GM19035 (cell line): ENCODE data around the gene RUNDC3A.
"Not testable (repeated sequence)": the region's sequence is repeated elsewhere in the genome, so short reads cannot be mapped to it uniquely, and the experiment has no call there.

ENCODE experiments used
- ATAC-seq: cut with Tn5 transposase; IDR thresholded peaks from one replicate; pipeline ENCODE4 v1.9.1; 2021; ENCODE audit not compliant: unreplicated experiment

The RUNDC3A gene

GRCh38 chr17:44356241-44356640 lies 47.8 kb downstream of the RUNDC3A start:
- ATAC-seq = no peak

DNA sequence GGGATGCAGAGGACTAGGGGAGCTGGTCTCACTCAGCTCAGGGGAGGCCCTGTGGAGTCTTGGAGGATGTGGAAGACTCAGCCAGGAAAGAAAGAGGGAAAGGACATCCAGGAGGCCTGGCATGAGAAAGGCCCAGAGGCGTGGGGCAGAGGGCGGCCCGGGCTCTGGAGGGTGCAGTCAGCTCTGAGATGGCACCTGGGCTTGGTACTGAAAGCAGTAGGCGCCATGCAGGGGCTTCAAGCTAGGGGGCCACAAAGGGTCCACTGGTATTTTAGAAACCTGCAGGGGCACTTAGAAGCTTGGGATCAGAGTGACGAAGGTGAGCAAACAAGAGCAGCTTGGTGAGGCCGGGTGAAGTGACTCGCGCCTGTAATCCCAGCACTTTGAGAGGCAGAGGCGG lies 49.7 kb downstream of the RUNDC3A start:
- no peak for ATAC-seq

- ATAC-seq = no peak
Measured at GRCh38 chr17:44359006-44359405, 50.6 kb downstream of the RUNDC3A start.

GRCh38 chr17:44359458-44360143 lies 51.2 kb downstream of the RUNDC3A start:
- no peak for ATAC-seq

DNA sequence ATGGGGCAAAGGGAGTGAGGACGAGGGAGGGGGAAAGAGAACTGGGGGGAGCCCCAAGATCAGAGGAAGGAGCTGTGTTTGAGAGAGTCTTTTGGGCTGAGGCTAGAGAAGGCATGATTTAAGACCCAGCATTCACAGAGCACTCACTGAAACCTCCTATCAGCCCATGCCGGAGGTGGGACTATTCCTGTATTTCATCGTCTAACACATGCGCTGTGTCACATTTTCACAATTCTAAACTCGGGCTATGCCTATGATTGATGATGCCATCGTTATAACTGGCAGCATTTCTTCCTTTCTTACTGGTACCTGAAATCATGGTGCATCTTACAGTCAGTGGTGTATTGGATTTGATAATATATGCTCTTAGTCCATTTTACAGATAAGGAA lies 51.7 kb downstream of the RUNDC3A start:
- no peak for ATAC-seq

- ATAC-seq = no peak
Measured at GRCh38 chr17:44360826-44361225, 52.4 kb downstream of the RUNDC3A start.

DNA sequence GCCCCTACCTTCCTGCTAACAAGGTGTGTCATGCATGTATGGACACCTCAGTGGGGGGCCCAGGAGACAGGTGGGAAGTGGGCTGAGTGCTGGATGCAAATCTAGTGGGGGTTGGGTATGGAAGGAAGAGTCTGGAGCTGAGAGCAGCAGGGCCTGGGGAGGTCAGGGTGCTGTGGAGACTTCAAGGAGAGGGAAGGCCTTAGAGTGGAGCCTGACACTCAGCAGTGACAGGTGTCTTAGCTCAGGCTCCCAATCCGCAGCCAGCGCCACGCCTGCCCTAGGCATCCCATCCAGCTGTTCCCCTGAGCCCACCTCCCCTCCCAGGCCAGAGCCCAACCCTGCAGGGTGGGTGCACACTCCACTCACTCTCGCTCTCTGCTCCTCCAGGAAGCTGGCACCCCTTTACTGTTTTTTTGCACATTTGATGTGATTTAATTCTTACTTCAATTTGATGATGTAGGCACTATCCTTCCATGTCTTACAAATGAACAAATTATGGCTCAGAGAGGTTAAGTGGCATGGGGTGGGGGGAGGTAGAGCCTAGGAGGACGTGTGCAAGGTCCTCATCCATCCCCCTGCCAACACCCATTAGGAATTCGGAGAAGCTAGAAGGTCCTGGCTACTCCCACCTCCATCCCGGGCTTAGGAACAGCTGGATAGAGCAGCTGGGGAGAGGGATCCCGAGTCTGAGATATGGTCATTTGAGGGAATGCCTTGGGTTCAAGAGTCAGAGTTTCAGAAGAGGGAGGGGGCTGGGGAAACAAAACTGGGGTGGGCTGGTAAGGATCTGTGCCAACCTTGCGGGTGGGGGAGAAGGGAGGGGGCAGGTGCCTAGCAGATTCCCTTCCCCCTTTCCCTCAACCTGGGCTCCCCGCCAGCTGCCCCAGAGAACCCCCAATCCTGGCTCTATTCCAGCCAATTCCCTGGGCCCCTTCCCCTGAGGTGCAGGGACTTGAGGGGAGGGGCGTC lies 53.2 kb downstream of the RUNDC3A start:
- no peak for ATAC-seq

DNA sequence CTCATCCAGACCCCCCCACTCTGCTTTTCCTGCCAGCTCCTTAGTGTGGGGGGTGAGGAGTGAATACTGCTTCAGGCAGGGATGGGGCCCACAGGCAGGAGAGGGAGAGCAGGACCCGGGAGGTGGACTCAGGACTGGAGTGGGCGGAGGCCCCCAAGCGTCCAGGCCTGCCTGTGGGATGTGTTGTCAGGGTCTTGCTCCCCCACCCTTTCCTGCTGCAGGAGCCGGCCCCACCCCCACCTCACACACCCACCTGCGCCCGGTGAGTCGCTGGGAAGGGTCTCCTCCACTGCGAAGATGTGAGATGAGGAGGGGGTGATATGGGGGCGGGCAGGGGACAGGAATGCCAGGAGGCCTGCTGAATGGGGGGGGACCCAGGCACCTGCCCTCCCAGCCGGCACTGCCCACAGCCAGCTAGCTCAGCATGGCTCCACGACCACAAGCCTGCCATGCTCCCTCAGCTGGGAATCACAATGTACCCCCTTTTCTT lies 54.1 kb downstream of the RUNDC3A start:
- ATAC-seq = no peak

DNA sequence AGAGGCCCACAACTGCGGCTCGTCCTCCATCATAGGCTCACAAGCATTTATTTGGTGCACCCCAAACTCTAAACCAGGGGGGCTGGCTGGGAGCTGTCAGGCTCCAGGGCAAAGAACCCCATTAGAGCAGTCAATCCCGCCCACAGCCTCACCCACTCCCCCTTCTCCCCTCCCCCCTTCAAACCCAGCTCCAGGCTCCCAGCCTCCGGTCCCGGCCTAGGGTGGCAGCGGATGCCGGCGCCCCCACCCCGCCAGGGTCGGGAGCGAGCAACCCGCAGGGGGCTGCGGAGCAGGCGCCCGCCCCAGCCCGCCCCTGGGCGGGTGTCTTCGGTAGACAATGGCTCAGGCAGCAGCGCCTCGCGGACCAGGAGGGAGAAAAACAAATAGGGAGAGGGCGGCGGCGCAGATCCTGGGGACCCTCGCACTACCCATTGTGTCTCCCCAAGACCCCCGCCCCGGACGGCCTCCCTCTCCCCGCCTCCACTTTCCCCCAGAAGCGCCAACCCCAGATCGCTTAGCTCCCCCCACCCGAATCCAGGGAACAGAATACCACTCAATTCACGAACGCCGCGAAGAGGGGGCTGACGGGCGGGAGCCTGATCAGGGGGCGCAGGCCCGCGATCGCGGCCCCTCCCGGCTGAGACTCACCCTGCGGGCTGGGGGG lies 54.7 kb downstream of the RUNDC3A start:
- ATAC-seq = no peak

DNA sequence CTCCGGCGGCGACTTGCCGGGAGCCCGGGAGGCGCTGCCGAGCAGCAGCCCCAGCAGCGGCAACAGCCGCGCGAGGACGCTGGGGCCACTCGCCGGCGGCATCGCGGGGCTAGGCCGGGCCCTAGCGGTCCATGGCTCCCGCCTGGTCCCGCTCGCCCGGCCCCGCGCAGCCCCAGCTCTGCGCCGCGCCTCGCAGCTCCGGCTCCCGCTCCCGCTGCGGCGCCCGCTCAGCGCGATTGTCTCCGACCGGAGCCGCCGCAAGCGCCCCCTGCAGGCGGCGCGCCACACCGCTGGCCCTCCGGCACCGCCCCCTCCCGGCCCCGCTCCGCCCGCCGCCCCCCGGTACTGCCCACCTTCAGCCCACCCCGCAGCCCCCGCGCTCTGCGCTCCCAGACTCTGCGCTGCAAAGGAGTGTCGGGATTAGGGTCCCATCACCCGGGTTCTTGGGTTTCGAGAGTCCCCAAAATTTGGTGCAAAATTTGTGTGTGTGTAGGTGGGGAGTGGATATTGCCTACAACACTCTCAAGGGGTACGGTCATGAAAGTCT lies 55.3 kb downstream of the RUNDC3A start, which contains the start of gene FAM171A2:
TSS of gene FAM171A2 (minus strand) at position 241 of the 547 bp plus-strand sequence. CDS start at position 102, 139 bp downstream.
- ATAC-seq = no peak

DNA sequence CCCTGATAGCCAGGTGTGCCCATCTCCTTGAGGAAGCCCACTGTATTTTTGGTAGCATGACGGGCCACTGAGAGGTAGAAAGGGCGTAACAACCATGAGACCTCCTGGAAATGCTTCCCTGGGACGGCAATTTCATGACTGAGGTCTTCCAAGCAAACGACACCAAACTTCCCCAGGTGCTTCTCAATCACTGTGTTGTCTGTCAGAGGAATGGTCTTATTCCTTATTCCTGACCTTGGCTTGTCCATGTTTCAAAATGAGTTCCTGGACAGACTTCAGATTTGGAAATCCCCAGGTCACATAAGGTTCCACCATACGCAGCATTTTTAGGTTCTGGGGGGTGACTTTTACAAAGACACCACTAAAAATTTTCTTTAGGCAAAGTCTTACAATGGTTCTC lies 56.6 kb downstream of the RUNDC3A start:
- ATAC-seq = not testable (repeated sequence)

GRCh38 chr17:44367231-44367979 lies 59.0 kb downstream of the RUNDC3A start:
- ATAC-seq = no peak
